ENCODE data around the gene RPP40.
"Not testable (repeated sequence)": the region's sequence is repeated elsewhere in the genome, so short reads cannot be mapped to it uniquely, and the experiment has no call there.

The RPP40 gene

GRCh38 chr6:5003604-5004372 lies at the start of gene RPP40:
Gene RPP40 (minus strand): TSS chr6:5004037. CDS start chr6:5004002, 35 bp downstream.
- DNase-seq (ENCODE audit: low read depth) = peak; percentile 96

DNA sequence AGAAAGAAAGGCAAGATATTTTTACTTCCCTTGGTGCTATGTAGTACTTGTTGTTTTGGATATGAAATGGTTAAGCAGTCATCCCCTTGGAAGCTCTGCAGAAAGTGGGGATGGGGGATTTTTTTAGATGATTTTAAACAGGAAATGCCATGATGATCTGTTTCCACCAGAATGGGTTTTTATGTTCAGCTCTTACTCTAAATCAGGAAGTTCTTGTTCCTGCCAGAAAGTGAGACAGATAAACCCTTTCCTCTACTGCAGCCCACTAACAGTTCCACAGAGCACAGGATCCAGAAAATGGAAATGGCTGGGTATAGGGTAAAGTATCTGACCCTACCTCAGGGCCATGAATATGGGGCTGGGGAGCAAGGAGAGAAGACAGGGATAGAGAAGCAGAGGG lies 49.2 kb upstream of the RPP40 start:
- DNase-seq (ENCODE audit: low read depth) = no peak

DNA sequence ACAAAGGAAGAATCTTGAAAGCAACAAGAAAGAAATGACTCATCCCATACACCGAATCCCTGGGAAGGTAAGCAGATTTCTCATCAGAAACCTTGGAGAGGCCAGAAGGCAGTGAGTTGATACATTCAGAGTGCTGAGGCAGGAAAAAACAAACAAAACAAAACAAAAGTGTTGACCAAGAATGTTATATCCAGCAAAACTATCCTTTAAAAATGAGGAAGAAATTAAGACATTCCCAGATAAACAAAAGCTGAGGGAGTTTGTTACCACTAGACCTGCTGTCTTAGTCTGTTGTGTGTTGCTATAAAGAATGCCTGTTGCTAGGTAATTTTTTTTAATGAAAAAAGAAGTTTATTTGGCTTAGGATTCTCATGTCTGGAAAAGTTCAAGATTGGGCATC lies 47.6 kb upstream of the RPP40 start:
- no peak for DNase-seq (ENCODE audit: low read depth)

DNA sequence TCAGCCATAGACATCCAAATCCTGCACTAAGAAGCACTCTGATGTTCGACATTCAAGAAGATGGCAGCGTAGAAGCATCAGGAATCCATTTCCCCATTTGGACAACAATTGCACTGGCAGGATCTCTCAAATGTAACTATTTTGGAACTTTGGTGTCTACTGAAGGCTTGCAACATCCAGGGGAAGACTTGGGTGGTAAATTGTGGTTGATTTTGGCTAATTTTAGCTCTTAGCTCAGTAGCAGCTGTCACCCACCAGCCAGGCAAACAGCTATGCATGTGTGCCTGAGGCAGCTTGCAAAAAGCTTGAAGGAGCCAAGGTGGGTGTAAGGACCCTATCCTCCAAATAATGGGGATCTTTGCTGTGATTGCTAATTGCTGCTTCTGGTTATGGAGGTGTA lies 46.2 kb upstream of the RPP40 start:
- DNase-seq (ENCODE audit: low read depth) = no peak

DNA sequence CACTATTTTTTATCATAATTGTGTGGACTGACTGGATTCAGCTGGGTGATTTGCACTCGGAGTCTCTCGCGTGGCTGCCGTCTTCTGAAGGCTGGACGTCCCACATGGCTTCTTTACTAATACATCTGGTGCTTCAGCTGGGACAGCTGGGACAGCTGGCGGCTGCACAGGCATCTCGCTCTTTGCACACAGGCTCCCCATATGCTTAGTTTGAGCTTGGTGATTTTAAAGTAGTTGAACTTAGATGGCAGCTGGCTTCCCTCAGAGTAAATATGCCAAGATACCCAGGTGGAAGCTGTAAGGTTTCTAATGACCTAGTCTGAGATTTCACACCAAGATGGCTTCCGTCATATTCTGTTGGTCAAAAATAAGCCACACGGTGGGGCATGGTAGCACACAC lies 42.6 kb upstream of the RPP40 start:
- DNase-seq (ENCODE audit: low read depth) = no peak

GRCh38 chr6:5045416-5045815 lies 41.6 kb upstream of the RPP40 start:
- DNase-seq (ENCODE audit: low read depth) = no peak

DNA sequence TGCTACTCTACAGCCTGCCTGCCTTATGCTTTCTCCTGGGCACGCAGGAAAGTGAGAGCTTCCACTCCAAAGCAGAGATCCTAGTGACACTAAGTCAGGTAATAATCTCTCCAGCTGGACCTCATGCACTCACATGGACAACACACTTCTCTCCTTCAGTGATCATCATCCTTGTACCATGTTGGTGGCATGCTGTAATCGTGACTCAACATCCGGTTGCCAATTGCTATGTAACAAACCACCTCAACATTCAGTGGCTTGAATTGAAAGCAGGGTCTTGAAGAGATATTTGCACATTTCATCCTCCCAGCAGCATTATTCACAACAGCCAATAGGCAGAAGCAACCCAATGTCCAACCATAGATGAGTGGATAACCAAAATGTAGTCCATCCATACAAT lies 41.0 kb upstream of the RPP40 start:
- DNase-seq (ENCODE audit: low read depth) = no peak

GRCh38 chr6:5042436-5042835 lies 38.6 kb upstream of the RPP40 start:
- no peak for DNase-seq (ENCODE audit: low read depth)

- no peak for DNase-seq (ENCODE audit: low read depth)
These were observed 38.1 kb upstream of the RPP40 start for GRCh38 chr6:5041955-5042354.

GRCh38 chr6:5036269-5036668 lies 32.4 kb upstream of the RPP40 start:
- DNase-seq (ENCODE audit: low read depth) = no peak

- DNase-seq (ENCODE audit: low read depth) = no peak
These were observed 30.9 kb upstream of the RPP40 start for GRCh38 chr6:5034736-5035135.

- no peak for DNase-seq (ENCODE audit: low read depth)
These were observed 30.5 kb upstream of the RPP40 start for GRCh38 chr6:5034328-5034727.

DNA sequence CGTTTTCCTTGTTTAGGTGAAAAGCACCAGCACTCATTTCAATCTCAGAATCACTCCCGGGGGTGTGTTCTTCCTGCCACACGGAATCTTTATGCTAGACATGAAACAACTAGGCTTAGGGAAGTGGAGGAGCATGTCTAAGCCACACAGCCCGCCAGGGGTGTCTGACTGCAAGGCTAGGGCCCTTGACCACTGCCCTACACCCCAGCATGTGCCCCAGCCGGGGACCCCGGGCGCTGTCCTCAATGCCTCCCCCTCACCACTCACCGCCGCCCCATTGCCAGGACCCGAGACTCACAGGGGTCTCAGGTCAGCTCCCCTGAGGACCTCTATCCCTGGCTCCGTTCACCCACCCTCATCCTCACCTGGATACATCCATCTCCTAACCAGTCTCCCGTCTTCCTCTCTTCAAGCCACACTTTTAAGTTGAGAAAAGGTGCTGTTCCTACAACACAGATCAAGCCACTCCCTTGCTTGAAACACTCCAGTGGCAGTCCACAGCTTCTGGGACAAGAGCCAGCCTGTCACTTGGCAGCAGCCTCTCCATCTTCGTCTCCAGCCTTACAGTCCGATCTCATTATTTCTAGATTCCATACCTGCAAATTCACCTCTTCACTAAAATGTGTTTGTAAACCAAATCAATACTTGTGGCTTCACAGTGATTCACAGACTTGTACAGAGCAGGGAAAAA lies 29.5 kb upstream of the RPP40 start:
- DNase-seq (ENCODE audit: low read depth) = not testable (repeated sequence)

GRCh38 chr6:5032706-5033105 lies 28.9 kb upstream of the RPP40 start:
- DNase-seq (ENCODE audit: low read depth) = not testable (repeated sequence)

GRCh38 chr6:5031150-5031549 lies 27.3 kb upstream of the RPP40 start:
- DNase-seq (ENCODE audit: low read depth) = no peak

GRCh38 chr6:5030596-5031136 lies 26.8 kb upstream of the RPP40 start:
- peak; percentile 24 for DNase-seq (ENCODE audit: low read depth)

- no peak for DNase-seq (ENCODE audit: low read depth)
These were observed 25.8 kb upstream of the RPP40 start for GRCh38 chr6:5029609-5030008.

DNA sequence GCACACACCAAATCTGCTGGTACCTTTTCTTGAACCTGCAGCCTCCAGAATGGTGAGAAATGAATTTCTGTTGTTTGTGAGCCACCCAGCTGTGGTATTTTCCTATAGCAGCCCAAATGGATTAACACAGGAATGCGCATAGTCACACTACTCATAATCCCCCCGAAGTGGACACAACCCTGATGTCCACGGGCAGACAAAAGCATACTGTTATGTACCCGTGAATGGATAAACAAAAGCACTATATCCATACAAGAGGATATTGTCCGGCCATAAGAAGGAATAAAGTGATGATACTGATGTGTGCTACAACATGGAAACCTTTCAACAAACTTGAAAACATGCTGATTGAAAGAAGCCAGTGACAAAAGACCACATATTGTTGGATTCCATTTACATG lies 25.1 kb upstream of the RPP40 start:
- no peak for DNase-seq (ENCODE audit: low read depth)

DNA sequence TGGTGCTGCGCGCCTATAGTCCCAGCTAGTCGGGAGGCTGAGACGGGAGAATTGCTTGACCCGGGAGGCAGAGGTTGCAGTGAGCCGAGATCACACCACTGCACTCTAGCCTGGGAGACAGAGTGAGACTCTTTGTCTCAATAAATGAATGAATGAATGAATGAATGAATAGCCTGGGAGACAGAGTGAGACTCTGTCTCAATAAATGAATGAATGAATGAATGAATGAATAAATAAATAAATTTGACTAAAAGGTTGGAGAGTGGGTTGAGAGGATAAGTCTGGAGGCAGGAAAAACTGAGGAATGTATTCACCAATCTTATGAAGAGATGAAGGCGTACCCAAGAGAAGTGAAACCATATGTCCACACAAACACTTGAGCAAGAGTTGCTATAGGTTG lies 24.5 kb upstream of the RPP40 start:
- DNase-seq (ENCODE audit: low read depth) = no peak

DNA sequence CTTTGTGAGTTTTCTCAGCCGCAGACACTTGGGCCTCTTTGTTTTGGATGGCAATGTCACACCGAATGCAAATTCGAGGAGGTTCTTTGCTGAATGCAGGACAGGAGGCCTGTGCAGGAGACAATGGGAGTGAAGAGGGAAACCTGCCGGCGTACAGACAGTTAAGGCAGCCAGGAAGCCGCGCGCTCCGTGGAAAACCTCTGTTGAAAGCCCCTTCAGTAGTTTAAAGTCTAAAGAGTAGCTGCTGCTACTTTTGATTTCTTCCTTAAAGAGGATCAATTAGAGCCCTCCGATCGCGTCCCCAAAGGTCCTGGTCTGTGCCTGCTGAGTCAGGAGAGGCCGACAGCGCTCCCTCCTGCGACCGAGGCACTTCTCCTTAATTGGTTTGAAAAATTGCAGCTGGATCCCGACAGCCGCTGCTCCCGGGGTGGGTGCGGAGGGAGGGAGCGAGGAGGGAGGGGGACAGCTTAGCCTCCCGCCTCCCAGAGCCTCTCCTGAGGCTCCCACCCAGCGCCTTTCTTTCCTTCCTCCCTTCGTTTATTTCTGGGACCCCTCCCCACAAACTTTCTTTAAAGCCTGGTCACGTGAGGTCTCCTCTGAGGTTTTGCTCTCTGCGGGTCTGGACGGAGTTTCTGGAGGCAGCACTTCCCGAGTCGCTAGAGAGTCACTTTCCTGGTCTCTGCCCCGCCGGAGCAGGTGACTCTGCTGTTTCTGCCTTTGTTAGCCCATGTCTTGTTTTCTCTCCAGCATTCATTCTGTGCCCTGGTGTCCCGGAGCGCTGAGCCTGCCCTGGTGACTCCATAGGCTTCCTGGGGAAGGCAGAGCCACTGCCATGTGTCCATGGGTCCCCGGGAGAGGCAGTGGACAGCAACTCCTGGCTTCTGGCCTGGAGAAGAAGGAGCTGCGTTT lies 22.3 kb upstream of the RPP40 start:
- no peak for DNase-seq (ENCODE audit: low read depth)

- no peak for DNase-seq (ENCODE audit: low read depth)
These were observed 20.1 kb upstream of the RPP40 start for GRCh38 chr6:5023923-5024322.

DNA sequence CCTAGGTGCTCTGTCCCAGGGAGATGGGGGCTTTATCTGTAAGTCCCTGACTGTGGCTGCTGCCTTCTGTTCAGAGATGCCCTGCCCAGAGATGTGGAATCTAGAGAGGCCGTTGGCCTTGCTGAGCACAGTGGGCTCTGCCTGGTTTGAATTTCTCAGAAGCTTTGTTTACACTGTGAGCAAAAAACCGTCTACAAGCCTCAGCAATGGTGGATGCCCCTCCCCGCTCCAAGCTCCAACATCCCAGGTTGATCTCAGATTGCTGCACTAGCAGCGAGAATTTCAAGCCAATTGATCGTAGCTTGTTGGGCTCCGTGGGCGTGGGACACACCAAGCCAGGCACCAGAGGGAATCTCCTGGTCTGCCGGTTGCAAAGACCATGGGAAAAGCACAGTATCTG lies 16.3 kb upstream of the RPP40 start:
- no peak for DNase-seq (ENCODE audit: low read depth)

All from T-helper 22 cell (primary cell).